HG02678 (cell line): Measurements from ENCODE around the gene HIF3A.

Experiments
- ATAC-seq: cut with Tn5 transposase; IDR thresholded peaks from one replicate; pipeline ENCODE4 v1.9.1; 2021; ENCODE audit warnings: mild to moderate bottlenecking, moderate library complexity; ENCODE audit not compliant: unreplicated experiment

HIF3A gene

GRCh38 chr19:46378268-46378667, 81.4 kb downstream of the HIF3A start:
- ATAC-seq = no peak

DNA sequence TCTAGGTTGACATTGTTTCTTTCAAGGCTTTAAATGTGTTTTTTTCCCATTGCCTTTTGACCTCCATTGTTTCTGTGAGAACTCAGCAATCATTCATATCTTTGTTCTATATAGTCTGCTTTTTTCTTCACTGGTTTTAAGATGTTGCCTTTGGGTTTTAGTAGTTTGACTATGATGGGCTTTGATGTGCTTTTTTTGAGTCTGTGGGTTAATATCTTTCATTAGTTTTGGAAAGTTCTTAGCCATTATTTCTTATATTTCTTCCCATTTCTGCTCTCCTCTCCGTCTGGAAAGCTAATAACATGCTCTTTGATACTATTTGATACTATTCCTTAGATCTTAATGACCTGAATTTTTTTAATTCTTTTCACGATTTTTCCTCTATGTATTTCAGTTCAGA, 83.8 kb downstream of the HIF3A start:
- ATAC-seq = no peak

DNA sequence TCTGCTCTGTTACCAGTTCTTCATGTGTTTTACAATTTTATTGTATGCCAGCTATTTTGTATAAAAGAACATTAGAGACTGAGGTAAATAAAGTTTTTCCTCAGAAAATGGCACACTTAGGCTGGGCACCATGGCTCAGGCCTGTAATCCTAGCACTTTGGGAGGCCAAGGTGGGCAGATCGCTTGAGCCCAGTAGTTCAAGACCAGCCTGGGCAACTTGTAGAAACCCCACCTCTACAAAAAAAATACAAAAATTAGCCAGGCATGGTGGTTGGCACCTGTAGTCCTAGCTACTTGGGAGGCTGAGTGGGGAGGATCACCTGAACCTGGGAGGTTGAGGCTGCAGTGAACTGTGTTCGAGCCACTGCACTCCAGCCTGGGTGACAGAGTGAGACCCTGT, 84.5 kb downstream of the HIF3A start:
- no peak for ATAC-seq

DNA sequence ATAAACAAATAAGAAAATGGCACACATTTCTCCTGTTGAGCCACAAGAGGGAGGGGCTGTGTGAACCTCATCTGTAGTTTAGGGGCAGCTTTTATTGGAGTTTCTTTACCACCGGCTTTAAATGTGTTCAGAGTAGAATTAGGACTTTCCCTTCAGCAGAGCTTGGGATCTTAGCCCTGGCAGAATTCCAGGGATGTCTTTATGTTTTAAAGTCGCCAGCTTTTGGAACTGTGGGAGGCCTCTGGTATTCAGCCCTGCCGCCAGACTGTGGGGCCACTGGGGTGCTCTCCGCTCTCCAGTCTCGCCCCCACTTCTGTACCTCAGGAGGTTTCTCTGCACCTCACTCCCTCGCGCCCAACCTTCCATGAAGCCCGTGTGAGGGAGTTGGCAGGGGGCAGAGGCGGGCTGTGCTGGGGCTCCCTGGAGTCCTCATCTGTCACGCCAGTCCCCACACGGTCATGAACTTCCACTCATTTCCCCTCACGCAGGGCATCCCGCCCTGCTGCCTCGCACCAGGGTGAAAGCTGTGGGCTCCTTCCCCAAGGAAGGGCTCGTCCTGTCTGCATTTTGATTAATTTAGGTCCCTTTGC, 85.0 kb downstream of the HIF3A start:
- no peak for ATAC-seq

DNA sequence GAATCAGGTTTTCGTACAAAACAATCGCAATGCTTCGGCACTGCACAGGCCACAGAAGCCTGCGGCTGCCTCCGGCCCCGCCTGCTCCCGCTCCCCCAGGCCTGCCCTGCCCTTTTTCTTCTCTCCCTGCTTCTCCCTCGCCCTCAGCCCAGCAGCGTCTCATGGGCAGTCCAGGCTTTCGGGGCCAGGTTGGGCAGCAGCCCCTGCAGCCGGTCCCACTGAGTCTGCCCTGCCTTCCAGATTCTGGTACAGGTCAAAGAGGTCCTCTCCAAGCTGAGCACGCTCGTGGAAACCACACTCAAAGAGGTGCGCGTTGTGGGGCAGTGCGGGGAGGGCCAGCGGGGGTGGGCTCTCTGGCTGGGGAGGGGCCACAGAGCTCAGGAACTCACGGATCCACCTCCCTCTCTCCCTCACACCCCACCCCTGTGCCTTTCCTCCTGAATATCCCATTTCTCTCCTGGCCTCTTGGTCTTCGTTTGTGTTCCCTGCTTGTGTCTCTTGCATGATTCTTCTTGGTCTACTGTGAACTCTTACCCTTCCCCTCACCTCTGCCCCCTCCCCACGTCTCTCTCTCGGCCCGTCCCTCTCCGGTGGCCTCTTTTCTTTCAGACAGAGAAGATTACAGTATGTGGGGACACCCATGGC, 86.5 kb downstream of the HIF3A start:
- ATAC-seq = no peak

- ATAC-seq = no peak
Observed at GRCh38 chr19:46383846-46384245, 87.0 kb downstream of the HIF3A start.

GRCh38 chr19:46384396-46384795, 87.6 kb downstream of the HIF3A start:
- ATAC-seq = no peak

DNA sequence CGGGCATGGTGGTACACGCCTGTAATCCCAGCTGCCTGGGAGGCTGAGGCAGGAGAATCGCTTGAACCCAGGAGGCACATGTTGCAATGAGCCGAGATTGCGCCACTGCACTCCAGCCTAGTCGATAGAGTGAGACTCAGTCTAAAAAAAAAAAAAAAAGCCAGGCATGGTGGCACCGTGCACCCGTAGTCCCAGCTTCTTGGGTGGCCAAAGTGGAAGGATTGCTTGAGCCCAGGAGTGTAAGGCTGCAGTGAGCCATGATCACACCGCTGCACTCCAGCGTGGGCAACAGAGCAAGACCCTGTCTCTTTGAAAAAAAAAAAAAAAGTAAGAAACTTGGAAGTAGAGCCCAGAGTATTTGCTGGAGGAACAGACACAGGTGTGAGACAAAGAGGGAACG, 88.8 kb downstream of the HIF3A start:
- ATAC-seq = no peak

DNA sequence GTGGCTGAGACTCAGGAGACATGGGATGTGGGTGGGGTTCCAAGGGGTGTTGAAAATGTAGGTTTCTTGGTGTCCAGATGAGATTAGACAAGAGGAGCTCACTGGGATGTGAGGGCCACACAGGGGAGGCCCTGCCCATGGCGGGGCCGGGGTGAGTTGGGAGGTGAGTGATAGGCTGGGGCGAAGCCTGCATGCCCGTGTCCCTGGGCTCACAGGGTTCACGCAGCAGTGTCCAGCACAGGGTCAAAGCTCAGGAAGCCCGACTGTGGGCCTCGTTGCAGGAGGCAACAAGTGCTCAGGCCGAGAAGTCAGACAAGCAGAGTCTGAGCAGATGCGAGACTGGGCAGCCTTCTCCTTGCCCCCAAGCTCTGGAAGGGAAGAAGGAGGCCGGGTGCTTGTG, 89.3 kb downstream of the HIF3A start:
- ATAC-seq = no peak

DNA sequence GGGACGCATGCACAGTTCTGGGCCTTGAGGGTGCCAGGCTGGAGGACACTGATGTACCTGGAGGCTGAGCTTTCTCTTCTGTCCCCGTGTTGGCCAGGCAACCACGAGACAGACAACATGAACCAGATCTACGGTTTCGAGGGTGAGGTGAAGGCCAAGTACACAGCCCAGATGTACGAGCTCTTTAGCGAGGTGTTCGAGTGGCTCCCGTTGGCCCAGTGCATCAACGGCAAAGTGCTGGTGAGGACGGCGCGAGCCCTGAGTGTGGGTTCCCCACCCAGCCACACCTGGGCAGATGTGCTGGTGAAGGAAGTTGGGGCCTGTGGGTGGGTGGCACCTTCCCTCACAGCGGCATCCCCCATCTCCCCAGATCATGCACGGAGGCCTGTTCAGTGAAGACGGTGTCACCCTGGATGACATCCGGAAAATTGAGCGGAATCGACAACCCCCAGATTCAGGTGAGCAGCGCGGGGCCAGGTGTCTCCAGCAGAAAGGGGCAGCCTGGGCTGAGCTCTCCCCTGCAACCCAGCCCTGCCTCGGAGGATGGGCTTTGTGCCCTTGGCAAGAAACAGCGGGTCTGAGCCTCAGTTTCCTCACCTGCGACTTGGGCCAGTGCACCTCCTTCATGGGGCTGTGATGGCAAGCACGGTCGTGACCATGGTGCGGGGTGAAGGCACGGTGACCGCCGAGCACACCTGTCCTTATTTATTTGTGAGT, 90.3 kb downstream of the HIF3A start:
- no peak for ATAC-seq

GRCh38 chr19:46387713-46388130, 90.9 kb downstream of the HIF3A start:
- no peak for ATAC-seq

- no peak for ATAC-seq
Observed at GRCh38 chr19:46388311-46389095, 91.7 kb downstream of the HIF3A start.

DNA sequence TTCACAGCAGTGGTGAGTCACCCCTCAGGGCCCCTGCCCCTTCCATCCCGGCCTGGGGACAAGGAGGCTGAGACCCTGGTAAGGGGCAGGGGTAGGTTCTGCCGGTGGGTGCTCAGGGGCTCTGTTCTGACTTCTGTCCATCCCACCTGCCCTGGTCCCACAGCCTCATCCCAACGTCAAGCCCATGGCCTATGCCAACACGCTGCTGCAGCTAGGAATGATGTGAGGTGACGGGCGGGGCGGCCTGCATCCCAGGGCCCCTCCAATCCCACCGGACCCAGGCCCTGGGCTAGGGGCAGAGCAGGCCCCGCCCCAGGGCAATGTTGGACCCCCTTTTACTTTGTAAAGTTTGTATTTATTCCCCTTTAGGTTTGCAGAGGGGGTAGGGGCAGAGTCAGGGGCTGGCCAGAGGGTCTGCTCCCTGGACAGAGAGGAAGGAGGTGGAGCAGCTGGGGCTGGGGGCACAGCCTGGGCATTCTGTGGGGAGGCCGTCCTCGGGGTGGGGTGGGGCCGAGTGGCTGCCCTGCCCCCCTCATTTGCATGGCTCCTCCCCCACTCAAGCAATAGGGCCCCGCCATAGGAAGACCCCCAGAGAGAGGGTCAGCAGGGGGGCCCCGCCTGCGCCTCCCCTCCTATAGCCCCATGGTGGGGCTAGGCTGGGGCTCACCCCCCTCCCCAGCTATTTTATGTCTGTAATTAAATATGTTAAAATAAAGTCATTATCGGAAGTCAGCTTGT, 93.4 kb downstream of the HIF3A start:
- ATAC-seq = no peak

- ATAC-seq = no peak
Observed at GRCh38 chr19:46390866-46391265, 94.0 kb downstream of the HIF3A start.

DNA sequence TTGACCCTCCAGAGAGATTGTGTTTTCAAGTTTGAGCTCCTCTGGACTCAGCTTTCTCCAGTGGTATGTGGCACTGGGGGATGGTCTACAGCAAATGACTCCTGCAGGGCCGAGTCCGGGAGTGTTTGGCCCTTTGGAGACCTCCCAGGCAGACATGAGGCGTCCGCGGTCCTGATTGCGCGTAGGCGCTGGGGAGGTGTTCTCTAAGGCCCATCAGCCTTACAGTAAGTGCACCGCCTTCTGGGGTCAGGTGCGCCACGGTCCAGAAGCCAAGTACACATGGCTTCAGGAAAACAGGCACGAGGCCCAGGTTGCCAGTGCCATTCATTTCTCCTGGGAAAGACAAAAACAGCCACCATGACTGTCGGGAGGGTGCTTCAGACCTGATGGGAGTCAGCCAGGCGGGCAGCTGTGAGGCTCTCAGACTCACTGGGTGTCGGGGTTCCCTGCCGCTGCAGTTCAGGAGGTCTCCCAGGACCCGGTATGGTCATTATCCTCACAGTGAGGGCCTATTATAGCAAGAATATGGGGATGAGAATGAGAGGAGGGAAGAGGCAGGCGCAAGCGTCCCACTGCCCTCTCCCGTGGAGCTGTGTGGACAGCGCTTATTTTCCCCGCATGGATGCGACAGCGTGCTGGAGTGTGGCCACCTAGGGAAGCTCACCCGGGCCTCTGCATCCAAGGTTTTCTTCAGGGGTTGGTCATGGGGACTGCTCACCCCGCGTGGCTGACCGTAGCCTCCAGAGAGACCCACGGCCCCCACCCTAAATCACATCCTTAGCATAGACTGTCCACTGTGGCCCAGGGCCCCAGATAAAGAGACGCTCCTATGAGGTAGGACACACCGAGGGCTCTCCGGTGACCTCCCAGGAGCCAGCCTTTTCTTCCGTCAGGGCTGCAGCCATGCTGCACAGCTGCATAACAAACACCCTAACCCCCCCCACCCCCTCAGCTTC, 94.7 kb downstream of the HIF3A start:
- ATAC-seq = no peak

DNA sequence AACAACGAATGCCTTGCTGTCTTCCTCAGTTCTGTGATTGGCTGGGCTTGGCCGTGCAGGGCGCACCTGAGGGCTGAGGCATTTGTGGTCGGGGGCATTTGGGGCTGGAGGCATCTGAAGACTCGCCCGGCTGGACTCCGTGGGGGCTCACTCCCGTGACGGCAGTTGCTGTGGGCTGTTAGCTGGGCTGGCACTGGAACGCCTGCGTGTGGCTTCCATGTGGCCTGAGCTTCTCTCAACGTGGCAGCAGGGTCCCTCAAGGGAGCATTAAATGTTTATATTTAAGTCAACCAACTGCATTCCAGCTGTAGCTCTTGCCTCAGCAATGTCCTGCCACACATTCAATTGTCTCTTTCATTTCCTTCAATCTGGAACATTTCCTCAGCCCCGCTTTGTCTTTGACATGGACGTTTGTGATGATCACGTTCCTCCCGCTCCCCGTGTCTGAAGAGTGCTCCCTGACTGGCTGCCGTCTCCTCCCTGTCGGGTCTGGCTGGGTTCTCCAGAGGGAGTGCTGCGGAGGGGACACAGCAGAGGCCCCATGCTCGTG, 95.5 kb downstream of the HIF3A start:
- ATAC-seq = no peak

DNA sequence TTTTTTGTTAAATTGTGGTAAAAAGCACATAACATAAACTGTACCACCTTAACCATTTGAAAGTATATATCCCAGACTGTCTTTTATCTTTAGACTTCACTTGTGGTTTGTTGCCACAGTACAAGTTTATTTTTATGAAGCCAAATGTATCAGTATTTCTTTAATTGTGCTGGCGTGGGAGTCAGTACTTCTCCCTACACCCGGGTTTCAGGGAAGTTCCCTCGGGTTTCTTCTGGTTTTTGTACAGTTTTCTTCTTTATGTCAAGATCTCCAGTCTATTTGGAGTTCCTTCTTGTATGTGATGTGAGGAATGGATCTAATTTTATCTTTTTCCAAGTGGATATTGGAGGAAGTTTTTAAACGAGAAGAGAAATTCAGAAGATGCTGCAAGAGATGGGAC, 96.0 kb downstream of the HIF3A start:
- no peak for ATAC-seq
